Pulmonary artery endothelial cell (primary cell): ENCODE data around the gene TUBGCP4. TPM values are rescaled to one million over a fixed set of nuclear protein-coding genes. Genes with fewer than 3 reads are reported as not detected.

ENCODE experiments used
- total RNA-seq: library from RNA; depleted of rRNA; stranded (reverse); fragments of >200 nt; gene quantifications from 2 replicates; pipeline ENCODE4 v1.2.3, GENCODE V29; 2014

TUBGCP4 gene
- total RNA-seq, 1 donor from 2014 or later, result 12.7 TPM

Other genes with a start within 250 kb of the TUBGCP4 start
- gene TMEM62, start 237.5 kb upstream of the TUBGCP4 start, total RNA-seq, result 15.4 and 18.6 TPM in 2 replicates
- gene CCNDBP1, start 185.7 kb upstream of the TUBGCP4 start, total RNA-seq, result 72.9 and 74.8 TPM in 2 replicates
- not detected in 2 replicates for gene EPB42, start 150.1 kb upstream of the TUBGCP4 start, total RNA-seq
- gene TGM5, start 104.2 kb upstream of the TUBGCP4 start, total RNA-seq, result not detected in 2 replicates
- gene TGM7, start 68.8 kb upstream of the TUBGCP4 start, total RNA-seq, result not detected in 2 replicates
- 5.5 and 9.2 TPM in 2 replicates for gene LCMT2, start 40.5 kb upstream of the TUBGCP4 start, total RNA-seq
- 14.6 and 23.7 TPM in 2 replicates for gene ZSCAN29, start 58 bp upstream of the TUBGCP4 start, total RNA-seq
- gene TP53BP1, start 122.1 kb downstream of the TUBGCP4 start, total RNA-seq, result 54.2 and 74.5 TPM in 2 replicates
- gene MAP1A, start 146.5 kb downstream of the TUBGCP4 start, total RNA-seq, result 1.4 and 1.6 TPM in 2 replicates
- 13.8 and 35.5 TPM in 2 replicates for gene PPIP5K1, start 219.1 kb downstream of the TUBGCP4 start, total RNA-seq
- not detected in 2 replicates for gene CKMT1B, start 222.9 kb downstream of the TUBGCP4 start, total RNA-seq
- under 0.01 TPM in 2 replicates for gene STRC, start 247.7 kb downstream of the TUBGCP4 start, total RNA-seq